Esophagus mucosa (tissue), 1 donor: ENCODE data around the gene MMS19. TPM values are rescaled to one million over a fixed set of nuclear protein-coding genes. Genes with fewer than 3 reads are reported as not detected.
"Not testable (repeated sequence)": the region's sequence is repeated elsewhere in the genome, so short reads cannot be mapped to it uniquely, and the experiment has no call there.

Experiments
- ATAC-seq: fragments of 200-7000 bp; cut with Tn5 transposase; one replicate; pipeline ENCODE4 v1.9.1; 2020
- total RNA-seq: library from RNA; stranded (reverse); gene quantifications from one replicate; pipeline ENCODE4 v1.2.4, GENCODE V29; 2023
- donor health status: DM: yes; HTN: yes; CAD: no.

Gene MMS19
- total RNA-seq, 1 donor from 2014 or later: 44.0 TPM

GRCh38 chr10:97459933-97460332 lies 38.3 kb downstream of the MMS19 start:
- no peak for ATAC-seq

- no peak for ATAC-seq
Measured at GRCh38 chr10:97459111-97459510, 39.1 kb downstream of the MMS19 start.

GRCh38 chr10:97456686-97457065 lies 41.5 kb downstream of the MMS19 start:
- no peak for ATAC-seq

- no peak for ATAC-seq
Measured at GRCh38 chr10:97456034-97456685, 42.1 kb downstream of the MMS19 start.

GRCh38 chr10:97454330-97455036 lies 43.7 kb downstream of the MMS19 start:
- ATAC-seq: peak; percentile 33

- ATAC-seq: no peak
Measured at GRCh38 chr10:97452352-97452751, 45.9 kb downstream of the MMS19 start.

- no peak for ATAC-seq
Measured at GRCh38 chr10:97451605-97452004, 46.6 kb downstream of the MMS19 start.

- ATAC-seq: no peak
Measured at GRCh38 chr10:97450828-97451227, 47.4 kb downstream of the MMS19 start.

GRCh38 chr10:97445722-97446639 lies 52.2 kb downstream of the MMS19 start, which contains the start of the genes EXOSC1 and ZDHHC16:
Gene EXOSC1 (minus strand): TSS chr10:97446006. CDS start chr10:97445985, 21 bp downstream.
Gene ZDHHC16 (plus strand): TSS chr10:97446175. CDS start chr10:97451676, 5,501 bp downstream.
- peak; percentile 96 for ATAC-seq

GRCh38 chr10:97445357-97445721 lies 52.9 kb downstream of the MMS19 start:
- ATAC-seq: peak; percentile 10

- no peak for ATAC-seq
Measured at GRCh38 chr10:97444212-97444611, 54.0 kb downstream of the MMS19 start.

- no peak for ATAC-seq
Measured at GRCh38 chr10:97442277-97442676, 55.9 kb downstream of the MMS19 start.

- no peak for ATAC-seq
Measured at GRCh38 chr10:97435211-97435610, 63.0 kb downstream of the MMS19 start.

- peak; percentile 20 for ATAC-seq
Measured at GRCh38 chr10:97434557-97434956, 63.7 kb downstream of the MMS19 start.

- ATAC-seq: no peak
Measured at GRCh38 chr10:97434055-97434454, 64.2 kb downstream of the MMS19 start.

- ATAC-seq: peak; percentile 45
Measured at GRCh38 chr10:97428572-97428981, 69.6 kb downstream of the MMS19 start.

- peak; percentile 14 for ATAC-seq
Measured at GRCh38 chr10:97427571-97428179, 70.5 kb downstream of the MMS19 start.

GRCh38 chr10:97426776-97427570 lies 71.2 kb downstream of the MMS19 start:
- ATAC-seq: peak; percentile 14

GRCh38 chr10:97425964-97426775 lies 72.1 kb downstream of the MMS19 start, which contains the start of gene PGAM1:
Gene PGAM1 (plus strand): TSS chr10:97426191. CDS start chr10:97426308, 117 bp downstream.
- ATAC-seq: peak; percentile 92

- ATAC-seq: not testable (repeated sequence)
Measured at GRCh38 chr10:97423757-97424098, 74.5 kb downstream of the MMS19 start.

- no peak for ATAC-seq
Measured at GRCh38 chr10:97416565-97416964, 81.7 kb downstream of the MMS19 start.
